Measurements from ENCODE around the gene MTA1. TPM values are rescaled to one million over a fixed set of nuclear protein-coding genes. Genes with fewer than 3 reads are reported as not detected.

The MTA1 gene
- total RNA-seq, 1 donor from 2014 or later: 227 TPM

DNA sequence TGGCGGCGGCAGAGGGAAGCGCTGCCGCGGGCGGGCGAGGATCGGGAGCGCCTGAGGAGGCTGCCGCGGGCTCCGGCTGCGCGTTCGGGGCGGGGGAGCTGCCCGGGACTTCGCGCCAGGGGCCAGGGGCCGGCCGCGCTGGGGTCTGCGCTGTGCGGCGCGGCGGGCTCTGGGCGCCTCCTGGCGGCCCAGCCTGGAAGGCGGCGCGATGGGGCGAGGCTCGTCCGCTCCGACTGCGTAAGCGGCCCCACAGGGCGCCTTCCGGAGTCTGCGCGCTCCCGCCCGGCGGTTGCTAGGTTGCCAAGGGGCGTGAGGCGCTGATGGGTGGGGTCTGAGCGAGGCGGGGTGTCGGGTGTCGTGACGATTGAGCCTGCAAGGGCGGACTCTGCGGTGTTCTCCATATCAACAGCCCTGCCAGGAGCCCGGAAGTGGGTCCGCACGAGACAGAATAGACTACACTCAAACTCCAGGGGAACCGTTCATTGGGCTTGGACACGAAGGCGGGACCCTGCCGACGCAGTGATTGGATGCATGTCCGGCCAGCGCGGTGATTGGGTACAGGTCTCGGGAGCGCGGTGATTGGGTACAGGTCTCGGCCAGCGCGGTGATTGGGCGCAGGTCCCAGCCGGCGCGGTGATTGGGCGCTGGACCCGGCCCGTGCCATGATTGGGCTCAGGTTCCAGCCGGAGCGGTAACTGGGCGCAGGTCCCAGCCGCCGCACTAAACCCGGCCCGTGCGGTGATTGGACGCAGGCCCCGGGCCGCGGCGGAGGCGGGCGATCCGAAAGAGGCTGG, 71.1 kb downstream of the MTA1 start, which contains the start of gene TEDC1:
TSS of gene TEDC1 (plus strand) at position 675 of the 794 bp plus-strand sequence. CDS start 130 bp downstream, outside the sequence.
- Mint-ChIP-seq H3K36me3 (ENCODE audit: insufficient read depth) (no peaks in the 10 kb centered on the region), H3K4me1 (ENCODE audit: low read depth) (peaks cover 6% of the 10 kb centered on the region), H3K27ac (peak within 1 kb of the TSS; percentile 96), H3K27me3 (peaks cover 8% of the 10 kb centered on the region), H3K9me3 (ENCODE audit: low read depth) (no peaks in the 10 kb centered on the region), H3K4me3 (ENCODE audit: low read depth) (peak within 1 kb of the TSS; percentile 78)
- TF ChIP-seq, protein P1, sequence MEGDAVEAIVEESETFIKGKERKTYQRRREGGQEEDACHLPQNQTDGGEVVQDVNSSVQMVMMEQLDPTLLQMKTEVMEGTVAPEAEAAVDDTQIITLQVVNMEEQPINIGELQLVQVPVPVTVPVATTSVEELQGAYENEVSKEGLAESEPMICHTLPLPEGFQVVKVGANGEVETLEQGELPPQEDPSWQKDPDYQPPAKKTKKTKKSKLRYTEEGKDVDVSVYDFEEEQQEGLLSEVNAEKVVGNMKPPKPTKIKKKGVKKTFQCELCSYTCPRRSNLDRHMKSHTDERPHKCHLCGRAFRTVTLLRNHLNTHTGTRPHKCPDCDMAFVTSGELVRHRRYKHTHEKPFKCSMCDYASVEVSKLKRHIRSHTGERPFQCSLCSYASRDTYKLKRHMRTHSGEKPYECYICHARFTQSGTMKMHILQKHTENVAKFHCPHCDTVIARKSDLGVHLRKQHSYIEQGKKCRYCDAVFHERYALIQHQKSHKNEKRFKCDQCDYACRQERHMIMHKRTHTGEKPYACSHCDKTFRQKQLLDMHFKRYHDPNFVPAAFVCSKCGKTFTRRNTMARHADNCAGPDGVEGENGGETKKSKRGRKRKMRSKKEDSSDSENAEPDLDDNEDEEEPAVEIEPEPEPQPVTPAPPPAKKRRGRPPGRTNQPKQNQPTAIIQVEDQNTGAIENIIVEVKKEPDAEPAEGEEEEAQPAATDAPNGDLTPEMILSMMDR (IDR thresholded peaks at IDR 0.05; ENCODE audit: unreplicated experiment): peak; percentile 87
- peak; percentile 98 for DNase-seq (ENCODE audit: low spot score, unreplicated experiment)

DNA sequence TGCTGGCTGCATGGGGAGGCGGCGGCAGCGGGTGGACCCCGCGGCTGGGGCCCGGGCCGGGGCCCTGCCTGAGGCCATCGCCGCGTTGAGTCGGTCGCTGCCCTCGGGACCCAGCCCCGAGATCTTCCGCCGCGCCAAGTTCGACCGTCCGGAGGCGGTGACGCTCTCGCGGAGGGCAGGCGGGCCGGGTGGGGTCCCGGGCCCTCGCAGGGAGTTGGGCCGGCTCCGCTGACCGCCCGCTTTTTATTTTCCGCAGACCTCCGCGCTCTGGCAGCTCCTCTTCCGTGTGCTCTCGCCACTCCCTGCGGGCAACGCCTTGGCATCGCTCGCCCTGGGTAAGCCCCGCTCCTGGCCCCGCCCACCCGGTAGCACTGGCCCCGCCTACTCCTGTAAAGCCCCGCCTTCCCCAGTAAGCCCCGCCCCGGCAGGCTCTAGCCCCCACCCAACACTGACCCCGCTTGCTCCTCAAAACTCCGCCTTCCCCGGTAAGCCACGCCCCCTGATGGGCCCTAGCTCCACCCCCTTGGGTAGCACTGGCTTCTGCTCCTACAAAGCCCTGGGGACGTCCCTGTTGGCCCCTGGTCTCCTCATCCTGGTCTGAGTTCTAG, 71.8 kb downstream of the MTA1 start:
- Mint-ChIP-seq H3K27ac (peak overlapping the region; percentile 96), H3K4me1 (ENCODE audit: low read depth) (peaks cover 4% of the 10 kb centered on the region), H3K36me3 (ENCODE audit: insufficient read depth) (no peaks in the 10 kb centered on the region), H3K4me3 (ENCODE audit: low read depth) (peak overlapping the region; percentile 78), H3K9me3 (ENCODE audit: low read depth) (no peaks in the 10 kb centered on the region), H3K27me3 (peaks cover 4% of the 10 kb centered on the region)
- DNase-seq (ENCODE audit: low spot score, unreplicated experiment): peak; percentile 56
- TF ChIP-seq, protein P1 (IDR thresholded peaks at IDR 0.05; ENCODE audit: unreplicated experiment): no peak

DNA sequence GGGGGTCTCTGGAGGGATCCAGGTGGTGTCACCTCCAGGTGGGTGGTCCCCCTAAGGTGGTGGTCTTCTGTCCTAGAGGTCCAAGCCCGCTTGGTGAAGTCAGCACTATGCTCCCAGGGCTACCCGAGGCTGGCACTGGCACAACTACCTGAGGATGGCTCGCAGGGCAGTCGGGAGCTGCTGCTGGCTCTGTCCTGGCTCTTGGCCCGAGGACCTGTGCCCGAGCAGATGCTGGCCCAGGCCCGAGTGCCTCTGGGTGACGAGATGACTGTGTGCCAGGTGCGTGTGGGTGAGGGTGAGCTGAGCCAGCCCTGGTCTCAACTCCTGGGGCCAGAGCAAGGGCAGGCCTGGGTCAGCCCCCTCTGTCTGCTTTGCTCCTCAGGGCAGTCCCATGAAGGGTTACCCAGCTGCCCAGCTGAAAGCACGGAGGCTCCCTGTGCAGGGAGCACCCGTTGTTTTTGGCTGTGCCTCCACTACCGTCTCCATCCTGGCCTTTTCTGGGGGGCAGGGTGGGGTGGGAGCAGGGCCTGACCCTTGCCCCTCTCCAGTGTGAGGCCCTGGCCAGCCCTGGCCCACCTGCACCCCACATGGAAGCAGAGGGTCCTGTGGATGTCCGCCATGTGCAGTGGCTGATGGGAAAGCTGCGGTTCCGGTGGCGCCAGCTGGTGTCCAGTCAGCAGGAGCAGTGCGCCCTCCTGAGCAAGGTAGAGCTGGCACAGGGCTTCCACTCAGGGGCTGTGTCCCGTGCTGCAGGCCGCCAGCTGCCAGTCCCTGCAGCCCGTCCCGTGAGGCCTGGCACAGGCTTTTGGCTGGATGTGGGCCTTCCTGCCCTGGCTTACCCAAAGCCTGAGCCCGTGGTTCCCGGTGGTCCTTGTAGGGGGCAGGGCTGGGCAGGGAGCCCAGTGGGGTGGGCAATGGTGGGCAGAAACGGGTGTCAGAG, 72.7 kb downstream of the MTA1 start:
- Mint-ChIP-seq H3K36me3 (ENCODE audit: insufficient read depth) (no peaks in the 10 kb centered on the region), H3K4me3 (ENCODE audit: low read depth) (peak overlapping the region; percentile 78), H3K27me3 (no peaks in the 10 kb centered on the region), H3K9me3 (ENCODE audit: low read depth) (no peaks in the 10 kb centered on the region), H3K27ac (no peak overlapping the region), H3K4me1 (ENCODE audit: low read depth) (peaks cover 4% of the 10 kb centered on the region)
- TF ChIP-seq, protein P1 (IDR thresholded peaks at IDR 0.05; ENCODE audit: unreplicated experiment): no peak
- no peak for DNase-seq (ENCODE audit: low spot score, unreplicated experiment)

DNA sequence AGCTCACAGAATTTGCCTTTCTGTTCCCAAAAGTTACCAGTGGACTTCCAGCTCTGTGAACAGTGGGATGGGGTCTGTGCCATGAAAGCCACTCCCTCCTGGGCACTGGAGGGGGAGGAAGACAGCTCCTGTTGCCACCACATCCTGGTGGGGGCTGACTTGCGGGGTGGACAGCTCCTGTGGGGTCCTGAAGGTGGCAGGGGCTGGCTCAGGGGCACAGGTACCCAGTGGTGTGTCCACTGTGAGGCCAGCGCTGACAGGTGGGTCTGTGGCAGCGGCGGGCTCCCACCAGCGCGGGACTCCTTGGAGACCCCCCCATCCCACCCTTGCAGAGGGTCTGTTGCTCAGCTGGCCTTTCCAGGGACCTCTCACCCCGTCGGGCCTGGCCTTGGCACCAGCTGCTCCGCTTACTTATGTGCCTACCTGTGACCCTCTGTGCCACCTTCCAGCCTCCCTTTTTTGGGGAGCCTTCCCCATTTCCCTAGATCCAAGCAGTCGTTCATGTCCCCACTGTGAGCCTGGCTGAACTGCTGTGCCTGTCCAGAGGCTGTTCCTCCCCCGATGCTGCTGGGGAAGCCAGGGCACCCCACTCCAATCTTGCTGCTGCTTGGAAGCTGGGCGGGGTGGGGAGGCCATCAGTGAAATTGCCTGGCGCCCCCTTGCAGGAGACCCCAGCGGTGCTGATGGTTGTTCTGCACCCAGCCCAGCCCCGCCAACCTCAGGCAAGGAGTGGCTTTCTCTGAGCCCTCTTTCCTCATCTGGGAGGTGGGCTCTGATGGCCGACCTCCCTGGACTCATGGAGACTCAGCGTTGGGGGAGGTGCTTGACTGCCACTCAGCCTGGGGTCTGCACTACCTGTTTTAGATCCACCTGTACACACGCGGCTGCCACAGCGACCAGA, 73.6 kb downstream of the MTA1 start:
- no peak for DNase-seq (ENCODE audit: low spot score, unreplicated experiment)
- peaks cover 4% of the 10 kb centered on the region for H3K4me1 Mint-ChIP-seq (ENCODE audit: low read depth)
- TF ChIP-seq, protein P1 (IDR thresholded peaks at IDR 0.05; ENCODE audit: unreplicated experiment): no peak
- H3K36me3 Mint-ChIP-seq (ENCODE audit: insufficient read depth): no peaks in the 10 kb centered on the region
- peak overlapping the region; percentile 40 for H3K4me3 Mint-ChIP-seq (ENCODE audit: low read depth)
- no peaks in the 10 kb centered on the region for H3K9me3 Mint-ChIP-seq (ENCODE audit: low read depth)
- H3K27me3 Mint-ChIP-seq: no peaks in the 10 kb centered on the region
- no peak overlapping the region for H3K27ac Mint-ChIP-seq

Measured in progenitor cell of endocrine pancreas (in vitro differentiated cells).